ENCODE measurements around the gene ACSL6. TPM values are rescaled to one million over a fixed set of nuclear protein-coding genes. Genes with fewer than 3 reads are reported as not detected.

Gene ACSL6, protein sequence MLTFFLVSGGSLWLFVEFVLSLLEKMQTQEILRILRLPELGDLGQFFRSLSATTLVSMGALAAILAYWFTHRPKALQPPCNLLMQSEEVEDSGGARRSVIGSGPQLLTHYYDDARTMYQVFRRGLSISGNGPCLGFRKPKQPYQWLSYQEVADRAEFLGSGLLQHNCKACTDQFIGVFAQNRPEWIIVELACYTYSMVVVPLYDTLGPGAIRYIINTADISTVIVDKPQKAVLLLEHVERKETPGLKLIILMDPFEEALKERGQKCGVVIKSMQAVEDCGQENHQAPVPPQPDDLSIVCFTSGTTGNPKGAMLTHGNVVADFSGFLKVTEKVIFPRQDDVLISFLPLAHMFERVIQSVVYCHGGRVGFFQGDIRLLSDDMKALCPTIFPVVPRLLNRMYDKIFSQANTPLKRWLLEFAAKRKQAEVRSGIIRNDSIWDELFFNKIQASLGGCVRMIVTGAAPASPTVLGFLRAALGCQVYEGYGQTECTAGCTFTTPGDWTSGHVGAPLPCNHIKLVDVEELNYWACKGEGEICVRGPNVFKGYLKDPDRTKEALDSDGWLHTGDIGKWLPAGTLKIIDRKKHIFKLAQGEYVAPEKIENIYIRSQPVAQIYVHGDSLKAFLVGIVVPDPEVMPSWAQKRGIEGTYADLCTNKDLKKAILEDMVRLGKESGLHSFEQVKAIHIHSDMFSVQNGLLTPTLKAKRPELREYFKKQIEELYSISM
- 1 to 10 TPM in 1 of 2 donors, under 1 TPM in 1; 0.43 to 6.7 TPM for total RNA-seq
- under 1 TPM; 0.10 to 0.33 TPM for polyA plus RNA-seq
- long read RNA-seq, donor 1, result 0 reads
- long read RNA-seq, donor 2, result 0 reads
- long read RNA-seq, donor 3, result 0 reads
- long read RNA-seq, donor 4, result 0 reads
- long read RNA-seq, donor 5, result 0 reads

DNA sequence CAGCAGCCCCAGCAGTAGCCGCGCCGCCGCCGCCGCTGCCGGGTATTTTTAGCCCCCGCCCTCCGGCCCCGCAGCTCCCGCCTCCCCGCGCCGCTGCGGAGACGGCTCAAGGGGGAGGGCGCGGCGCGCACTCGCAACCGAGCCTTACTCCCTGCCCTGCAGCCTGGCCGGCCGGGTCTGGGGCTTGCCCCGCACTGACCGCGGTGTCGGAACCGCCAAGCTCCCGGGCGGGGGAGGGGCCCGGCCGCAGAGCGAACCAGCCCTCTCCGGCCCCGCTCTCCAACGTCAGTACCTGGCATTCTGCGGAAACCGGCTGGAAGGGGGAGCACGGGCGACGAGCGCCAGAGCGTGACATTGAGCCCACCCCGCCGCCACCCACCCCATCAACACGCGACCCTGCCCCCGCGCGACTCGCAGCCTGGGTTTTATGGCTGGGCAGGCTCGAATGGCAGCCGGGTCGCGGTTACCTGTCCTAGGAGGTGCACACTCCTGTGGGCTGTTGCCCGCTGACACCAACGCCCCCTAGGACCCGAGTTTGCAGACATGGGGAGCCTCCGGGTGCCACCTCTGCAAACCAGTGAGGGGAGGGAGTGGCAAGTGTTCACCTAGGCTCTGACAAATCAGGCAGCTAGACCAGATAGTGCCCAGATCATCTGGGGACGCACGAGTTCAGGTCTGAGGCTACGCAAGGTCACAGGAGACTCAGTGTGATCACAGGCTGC lies at the start of gene ACSL6:
Gene ACSL6, minus strand, starts transcription at position 37 of the 722 bp plus-strand sequence. CDS start 105 bp downstream, outside the sequence.
- Histone ChIP-seq H3K9me3 (ENCODE audit: control insufficient read depth in 4 of 4, insufficient read depth in 3 of 4, low read length in 3 of 4) (no peaks in the 10 kb centered on the region), H3K36me3 (ENCODE audit: control insufficient read depth in 4 of 4, insufficient read depth in 4 of 4, low read length in 4 of 4) (no peaks in the 10 kb centered on the region), H3K27me3 (ENCODE audit: control insufficient read depth in 3 of 3, insufficient read depth in 3 of 3, low read length in 2 of 3) (peaks cover 0 to 27% (median 18%) of the 10 kb centered on the region in 3 donors), H3K9ac (ENCODE audit: insufficient read depth in 1 of 2, low read length in 2 of 2) (no peak within 1 kb of the TSS), H3K27ac (ENCODE audit: low read depth in 1 of 2, low read length in 1 of 2) (no peak within 1 kb of the TSS), H3K4me3 (peak within 1 kb of the TSS; percentile 49), H3K4me1 (ENCODE audit: control insufficient read depth in 5 of 5, insufficient read depth in 5 of 5, low read length in 5 of 5) (peaks cover 0 to 9% (median 0%) of the 10 kb centered on the region in 5 donors)
- TF ChIP-seq, protein P1, sequence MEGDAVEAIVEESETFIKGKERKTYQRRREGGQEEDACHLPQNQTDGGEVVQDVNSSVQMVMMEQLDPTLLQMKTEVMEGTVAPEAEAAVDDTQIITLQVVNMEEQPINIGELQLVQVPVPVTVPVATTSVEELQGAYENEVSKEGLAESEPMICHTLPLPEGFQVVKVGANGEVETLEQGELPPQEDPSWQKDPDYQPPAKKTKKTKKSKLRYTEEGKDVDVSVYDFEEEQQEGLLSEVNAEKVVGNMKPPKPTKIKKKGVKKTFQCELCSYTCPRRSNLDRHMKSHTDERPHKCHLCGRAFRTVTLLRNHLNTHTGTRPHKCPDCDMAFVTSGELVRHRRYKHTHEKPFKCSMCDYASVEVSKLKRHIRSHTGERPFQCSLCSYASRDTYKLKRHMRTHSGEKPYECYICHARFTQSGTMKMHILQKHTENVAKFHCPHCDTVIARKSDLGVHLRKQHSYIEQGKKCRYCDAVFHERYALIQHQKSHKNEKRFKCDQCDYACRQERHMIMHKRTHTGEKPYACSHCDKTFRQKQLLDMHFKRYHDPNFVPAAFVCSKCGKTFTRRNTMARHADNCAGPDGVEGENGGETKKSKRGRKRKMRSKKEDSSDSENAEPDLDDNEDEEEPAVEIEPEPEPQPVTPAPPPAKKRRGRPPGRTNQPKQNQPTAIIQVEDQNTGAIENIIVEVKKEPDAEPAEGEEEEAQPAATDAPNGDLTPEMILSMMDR (IDR thresholded peaks at IDR 0.05; ENCODE audit: control extremely low read depth, extremely low read depth), result no peak
- WGBS, 2 donors, result 4 to 7% methylated on average over 36 to 63 of the region's 63 CpGs
- DNase-seq, result peak in 2 of 3 donors; percentile 10 to 14
- ATAC-seq (ENCODE audit: insufficient read depth, low FRiP score), result peak; percentile 24

DNA sequence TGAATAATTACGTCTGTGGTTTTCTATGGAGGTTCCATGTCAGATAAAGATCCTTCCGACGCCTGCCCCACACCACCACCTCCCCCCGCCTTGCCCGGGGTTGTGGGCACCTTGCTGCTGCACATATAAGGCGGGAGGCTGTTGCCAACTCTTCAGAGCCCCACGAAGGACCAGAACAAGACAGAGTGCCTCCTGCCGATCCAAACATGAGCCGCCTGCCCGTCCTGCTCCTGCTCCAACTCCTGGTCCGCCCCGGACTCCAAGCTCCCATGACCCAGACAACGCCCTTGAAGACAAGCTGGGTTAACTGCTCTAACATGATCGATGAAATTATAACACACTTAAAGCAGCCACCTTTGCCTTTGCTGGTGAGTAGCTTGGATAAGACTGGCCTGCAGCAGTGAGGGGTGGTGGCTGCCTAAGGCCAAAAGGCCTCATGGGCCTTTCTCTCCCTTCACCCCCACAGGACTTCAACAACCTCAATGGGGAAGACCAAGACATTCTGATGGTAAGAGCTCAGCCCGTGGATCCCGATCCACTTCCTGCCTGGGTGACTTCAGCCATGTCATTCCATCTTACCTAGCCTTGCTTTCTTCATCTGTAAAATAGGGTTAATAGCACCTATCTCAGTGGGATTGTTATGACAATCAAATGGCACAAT lies 49.2 kb upstream of the ACSL6 start, which contains the start of gene IL3:
Gene IL3, plus strand, starts transcription at position 155 of the 661 bp plus-strand sequence. Its CDS starts 52 bp downstream, at position 207.
- ATAC-seq (ENCODE audit: insufficient read depth, low FRiP score) (no peak), DNase-seq (peak in 1 of 3 donors; percentile 9)
- Histone ChIP-seq H3K4me3 (no peak within 1 kb of the TSS), H3K4me1 (ENCODE audit: control insufficient read depth in 5 of 5, insufficient read depth in 5 of 5, low read length in 5 of 5) (no peaks in the 10 kb centered on the region), H3K27me3 (ENCODE audit: control insufficient read depth in 3 of 3, insufficient read depth in 3 of 3, low read length in 2 of 3) (no peaks in the 10 kb centered on the region), H3K9me3 (ENCODE audit: control insufficient read depth in 4 of 4, insufficient read depth in 3 of 4, low read length in 3 of 4) (no peaks in the 10 kb centered on the region), H3K27ac (ENCODE audit: low read depth in 1 of 2, low read length in 1 of 2) (no peak within 1 kb of the TSS), H3K36me3 (ENCODE audit: control insufficient read depth in 4 of 4, insufficient read depth in 4 of 4, low read length in 4 of 4) (no peaks in the 10 kb centered on the region), H3K9ac (ENCODE audit: insufficient read depth in 1 of 2, low read length in 2 of 2) (no peak within 1 kb of the TSS)
- TF ChIP-seq, protein P1 (IDR thresholded peaks at IDR 0.05; ENCODE audit: control extremely low read depth, extremely low read depth), result no peak
- 88% methylated on average over 16 of the region's 16 CpGs for WGBS, 2 donors

DNA sequence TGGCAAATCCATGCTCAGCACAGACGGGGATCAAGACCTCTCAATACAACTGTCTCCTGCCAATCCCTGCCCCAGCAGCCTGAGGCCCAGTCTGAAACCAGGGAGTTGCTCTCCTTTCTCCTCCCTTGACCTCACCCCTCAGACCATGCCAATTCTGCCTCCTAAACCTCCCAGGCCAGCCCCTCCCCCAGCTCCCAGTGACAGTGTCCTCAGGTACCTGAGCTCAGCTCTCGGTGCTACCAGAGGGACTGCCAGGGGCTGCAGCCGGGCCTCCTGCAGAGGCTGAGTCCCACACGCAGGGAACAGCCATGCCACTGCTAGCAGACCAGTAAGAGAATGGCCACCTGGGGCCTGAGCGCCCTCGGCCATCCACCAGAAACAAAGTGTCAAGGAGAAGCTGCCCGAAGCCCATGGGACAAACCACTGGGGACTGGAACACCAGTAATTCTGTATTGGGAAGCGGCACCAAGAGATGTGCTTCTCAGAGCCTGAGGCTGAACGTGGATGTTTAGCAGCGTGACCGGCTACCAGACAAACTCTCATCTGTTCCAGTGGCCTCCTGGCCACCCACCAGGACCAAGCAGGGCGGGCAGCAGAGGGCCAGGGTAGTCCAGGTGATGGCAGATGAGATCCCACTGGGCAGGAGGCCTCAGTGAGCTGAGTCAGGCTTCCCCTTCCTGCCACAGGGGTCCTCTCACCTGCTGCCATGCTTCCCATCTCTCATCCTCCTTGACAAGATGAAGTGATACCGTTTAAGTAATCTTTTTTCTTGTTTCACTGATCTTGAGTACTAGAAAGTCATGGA lies 48.4 kb upstream of the ACSL6 start:
- no peak overlapping the region for H3K27ac ChIP-seq (ENCODE audit: low read depth in 1 of 2, low read length in 1 of 2)
- no peaks in the 10 kb centered on the region for H3K4me1 ChIP-seq (ENCODE audit: control insufficient read depth in 5 of 5, insufficient read depth in 5 of 5, low read length in 5 of 5)
- no peak for ATAC-seq (ENCODE audit: insufficient read depth, low FRiP score)
- no peaks in the 10 kb centered on the region for H3K27me3 ChIP-seq (ENCODE audit: control insufficient read depth in 3 of 3, insufficient read depth in 3 of 3, low read length in 2 of 3)
- TF ChIP-seq, protein P1 (IDR thresholded peaks at IDR 0.05; ENCODE audit: control extremely low read depth, extremely low read depth), result no peak
- no peaks in the 10 kb centered on the region for H3K9me3 ChIP-seq (ENCODE audit: control insufficient read depth in 4 of 4, insufficient read depth in 3 of 4, low read length in 3 of 4)
- DNase-seq, result peak in 1 of 3 donors; percentile 4
- H3K9ac ChIP-seq (ENCODE audit: insufficient read depth in 1 of 2, low read length in 2 of 2), result no peak overlapping the region
- H3K36me3 ChIP-seq (ENCODE audit: control insufficient read depth in 4 of 4, insufficient read depth in 4 of 4, low read length in 4 of 4), result no peaks in the 10 kb centered on the region
- WGBS, 2 donors, result 91 to 92% methylated on average over 13 of the region's 13 CpGs
- no peak overlapping the region for H3K4me3 ChIP-seq

Measured in lung (tissue), 16 donors.